ENCODE results near the gene COQ8A.

DNA sequence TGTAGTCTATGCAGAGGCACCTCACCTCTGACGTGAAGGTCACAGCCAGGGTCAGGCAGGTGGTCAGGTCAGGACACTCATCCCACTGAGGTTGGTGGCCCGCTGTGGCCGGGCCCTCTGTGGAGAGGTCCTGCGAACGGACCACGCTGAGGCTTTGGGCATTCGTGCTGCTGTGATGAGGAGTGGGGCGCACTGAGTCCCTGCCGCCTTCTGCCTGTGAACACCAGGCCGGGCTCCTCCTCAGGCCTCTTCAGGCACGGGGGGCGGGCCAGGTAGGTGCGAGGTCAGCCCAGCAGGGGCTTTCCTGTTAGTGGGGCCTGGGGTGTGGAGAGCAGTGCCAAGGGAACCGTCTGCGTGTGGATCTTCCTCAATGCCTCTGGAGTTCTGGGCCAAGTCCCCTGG lies 39.0 kb downstream of the COQ8A start:
- no peak for TF ChIP-seq EP300 (conservative IDR thresholded peaks at IDR 0.05; ENCODE audit: poor library complexity, severe bottlenecking)
- TF ChIP-seq RAD21 (conservative IDR thresholded peaks at IDR 0.05), result no peak
- TF ChIP-seq, protein P1, sequence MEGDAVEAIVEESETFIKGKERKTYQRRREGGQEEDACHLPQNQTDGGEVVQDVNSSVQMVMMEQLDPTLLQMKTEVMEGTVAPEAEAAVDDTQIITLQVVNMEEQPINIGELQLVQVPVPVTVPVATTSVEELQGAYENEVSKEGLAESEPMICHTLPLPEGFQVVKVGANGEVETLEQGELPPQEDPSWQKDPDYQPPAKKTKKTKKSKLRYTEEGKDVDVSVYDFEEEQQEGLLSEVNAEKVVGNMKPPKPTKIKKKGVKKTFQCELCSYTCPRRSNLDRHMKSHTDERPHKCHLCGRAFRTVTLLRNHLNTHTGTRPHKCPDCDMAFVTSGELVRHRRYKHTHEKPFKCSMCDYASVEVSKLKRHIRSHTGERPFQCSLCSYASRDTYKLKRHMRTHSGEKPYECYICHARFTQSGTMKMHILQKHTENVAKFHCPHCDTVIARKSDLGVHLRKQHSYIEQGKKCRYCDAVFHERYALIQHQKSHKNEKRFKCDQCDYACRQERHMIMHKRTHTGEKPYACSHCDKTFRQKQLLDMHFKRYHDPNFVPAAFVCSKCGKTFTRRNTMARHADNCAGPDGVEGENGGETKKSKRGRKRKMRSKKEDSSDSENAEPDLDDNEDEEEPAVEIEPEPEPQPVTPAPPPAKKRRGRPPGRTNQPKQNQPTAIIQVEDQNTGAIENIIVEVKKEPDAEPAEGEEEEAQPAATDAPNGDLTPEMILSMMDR (IDR thresholded peaks at IDR 0.05; ENCODE audit: poor library complexity, severe bottlenecking), result no peak
- TF ChIP-seq SMC3 (conservative IDR thresholded peaks at IDR 0.05; ENCODE audit: poor library complexity), result no peak

All from neural cell (in vitro differentiated cells).